Stimulated activated CD4-positive, alpha-beta T cell treated with anti-CD3 and anti-CD28 coated beads, Interleukin-4, amount 100 ng/mL, for 24 hours (primary cell): ENCODE results near the gene PACS1.
"Not testable (repeated sequence)": the region's sequence is repeated elsewhere in the genome, so short reads cannot be mapped to it uniquely, and the experiment has no call there.

Experiments
- DNase-seq: peaks from one replicate; pipeline ENCODE4 v3.0.0-alpha.2; 2020

The PACS1 gene

GRCh38 chr11:66069715-66070603, at the start of gene PACS1:
Gene PACS1, plus strand, starts transcription at chr11:66070272. Its CDS starts 215 bp downstream, at chr11:66070487.
- DNase-seq, result peak; percentile 66

DNA sequence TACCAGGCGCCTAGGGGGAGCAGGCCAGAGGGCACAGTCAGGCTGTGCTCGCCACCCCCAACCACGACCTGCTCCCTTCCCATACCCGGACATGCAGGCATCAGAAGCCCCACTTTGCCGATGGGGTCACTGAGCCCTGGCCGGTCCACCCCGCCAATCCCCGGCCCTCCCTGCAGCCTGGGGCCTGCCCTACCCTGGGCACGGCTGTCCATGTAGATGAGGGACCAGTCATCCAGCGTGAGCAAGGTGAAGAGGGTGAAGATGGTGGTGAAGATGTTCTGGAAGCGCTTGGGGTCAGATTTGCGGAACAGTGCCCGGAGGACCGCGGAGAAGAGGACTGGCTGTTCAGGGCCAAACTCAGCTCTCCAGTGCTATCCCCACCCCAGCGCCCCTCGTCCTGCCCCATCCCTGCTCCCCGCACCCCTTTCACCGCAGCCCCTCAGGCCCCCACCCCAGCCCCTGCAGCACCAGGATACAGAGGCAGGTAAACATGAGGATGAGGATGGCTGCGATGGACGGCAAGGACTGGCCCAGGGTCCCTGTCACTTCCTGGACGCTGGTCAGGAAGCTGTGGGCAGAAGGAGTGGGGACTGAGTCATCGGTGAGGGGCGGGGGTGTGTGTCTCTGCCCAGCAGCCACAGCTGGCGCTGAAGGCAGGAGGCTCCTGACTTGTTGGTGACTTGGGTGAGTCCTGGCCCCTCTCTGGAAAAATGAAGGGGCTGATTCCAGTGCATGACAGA, 49.3 kb upstream of the PACS1 start:
- no peak for DNase-seq

DNA sequence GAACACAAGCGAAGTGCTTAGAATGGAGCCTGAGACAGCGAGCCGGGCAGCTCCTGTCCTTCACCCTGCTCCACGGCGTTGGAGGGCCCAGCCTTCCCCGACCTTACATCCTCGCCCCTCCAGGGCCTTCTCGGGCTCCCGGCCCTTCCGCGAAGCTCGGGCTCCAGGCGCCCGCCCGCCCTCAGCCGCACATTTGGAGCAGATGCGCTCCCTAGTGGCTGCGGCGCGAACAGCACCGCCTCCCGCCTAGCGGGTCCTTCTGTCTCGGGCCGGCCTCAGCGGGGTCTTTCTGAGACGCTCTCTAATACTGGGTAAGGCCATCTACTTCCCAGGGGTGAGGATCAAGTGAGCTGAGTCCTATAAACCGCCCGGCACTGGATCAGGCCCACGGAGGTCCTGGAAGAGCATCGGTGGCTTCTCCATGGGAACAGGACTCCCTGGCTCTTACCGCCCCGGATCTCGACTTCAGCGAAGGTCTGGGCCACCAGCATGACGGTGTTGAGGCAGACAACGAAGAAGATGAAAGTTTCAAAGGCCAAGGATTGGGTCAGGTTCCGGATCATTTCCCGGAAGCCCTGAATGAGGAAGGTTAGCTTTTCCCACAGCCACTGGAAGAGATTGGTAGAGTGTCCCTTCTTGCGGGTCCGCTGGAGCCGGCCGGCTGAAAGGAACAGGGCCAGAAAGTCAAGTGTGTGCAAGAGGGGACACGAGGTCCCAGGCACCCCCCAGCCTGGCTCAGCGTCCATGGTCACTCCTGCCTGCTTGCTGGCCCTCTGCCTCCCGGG, 47.5 kb upstream of the PACS1 start:
- peak; percentile 81 for DNase-seq

GRCh38 chr11:66023186-66023440, 47.0 kb upstream of the PACS1 start:
- DNase-seq, result not testable (repeated sequence)

GRCh38 chr11:66026017-66026529, 44.0 kb upstream of the PACS1 start, which contains the start of gene CATSPER1:
Gene CATSPER1, minus strand, starts transcription at chr11:66026479. Its CDS starts 100 bp downstream, at chr11:66026379.
- no peak for DNase-seq

DNA sequence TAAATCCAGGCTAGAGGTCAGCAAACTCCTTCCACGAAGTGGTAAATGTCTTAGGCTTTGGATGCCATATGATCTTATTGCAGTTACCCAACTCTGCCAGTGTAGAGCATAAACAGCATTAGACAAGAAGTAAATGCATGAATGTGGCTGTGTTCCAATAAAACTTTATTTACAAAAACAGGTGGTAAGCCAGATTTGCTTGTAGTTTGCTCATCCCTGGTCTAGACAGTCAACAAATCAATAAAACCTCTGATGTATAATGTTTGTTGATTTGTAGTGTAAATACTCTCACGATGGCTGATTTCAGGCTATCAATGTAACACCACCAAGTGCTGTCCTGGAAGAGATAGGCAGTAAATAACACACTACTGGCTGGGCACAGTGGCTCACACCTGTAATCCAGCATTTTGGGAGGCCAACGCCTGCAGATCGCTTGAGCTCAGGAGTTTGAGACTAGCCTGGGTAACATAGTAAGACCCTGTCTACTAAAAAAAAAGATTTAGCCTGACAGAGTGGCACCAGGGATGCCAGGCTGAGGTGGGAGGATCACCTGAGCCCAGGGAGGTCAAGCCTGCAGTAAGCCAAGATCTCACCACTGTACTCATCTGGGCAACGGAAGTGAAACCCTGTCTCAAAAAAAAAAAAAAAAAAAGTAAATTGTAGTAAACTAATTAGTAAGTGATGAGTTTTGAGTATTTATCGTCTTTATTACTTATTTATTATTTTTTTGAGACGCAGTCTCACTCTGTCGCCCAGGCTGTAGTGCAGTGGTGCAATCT, 36.9 kb upstream of the PACS1 start:
- DNase-seq, result no peak

- no peak for DNase-seq
These were observed 34.3 kb upstream of the PACS1 start for GRCh38 chr11:66035653-66036333.

DNA sequence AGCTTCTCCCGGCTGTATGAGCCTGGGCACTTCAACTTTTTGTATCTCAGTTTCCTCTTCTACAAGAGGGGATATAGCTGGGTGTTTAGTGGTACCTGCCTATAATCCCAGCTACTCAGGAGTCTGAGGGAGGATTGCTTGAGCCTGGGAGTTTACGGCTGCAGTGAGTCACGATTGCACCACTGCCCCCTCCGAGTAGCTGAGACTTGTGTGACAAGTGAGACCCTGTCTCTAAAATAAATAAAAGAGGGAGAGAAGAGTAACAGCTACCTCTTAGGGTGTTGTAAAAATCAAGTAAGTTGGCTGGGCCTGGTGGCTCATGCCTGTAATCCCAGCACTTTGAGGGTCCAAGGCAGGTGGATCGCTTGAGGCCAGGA, 33.8 kb upstream of the PACS1 start:
- DNase-seq, result no peak

DNA sequence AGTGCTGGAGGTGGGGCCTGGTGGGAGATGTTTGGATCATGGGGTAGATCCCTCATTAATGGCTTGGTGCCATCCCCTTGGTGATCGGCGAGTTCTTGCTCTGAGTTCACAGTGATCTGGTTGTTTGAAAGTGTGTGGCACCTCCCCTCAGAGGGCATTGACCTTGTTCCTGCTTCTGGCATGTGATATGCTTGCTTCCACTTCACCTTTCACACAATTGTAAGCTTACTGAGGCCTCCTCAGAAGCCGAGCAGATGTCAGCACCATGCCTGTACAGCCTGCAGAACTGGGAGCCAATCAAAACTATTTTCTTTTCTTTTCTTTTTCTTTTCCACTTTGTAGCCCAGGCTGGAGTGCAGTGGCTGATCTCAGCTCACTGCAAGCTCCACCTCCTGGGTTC, 32.7 kb upstream of the PACS1 start:
- no peak for DNase-seq

- no peak for DNase-seq
These were observed 30.3 kb upstream of the PACS1 start for GRCh38 chr11:66039765-66040164.

DNA sequence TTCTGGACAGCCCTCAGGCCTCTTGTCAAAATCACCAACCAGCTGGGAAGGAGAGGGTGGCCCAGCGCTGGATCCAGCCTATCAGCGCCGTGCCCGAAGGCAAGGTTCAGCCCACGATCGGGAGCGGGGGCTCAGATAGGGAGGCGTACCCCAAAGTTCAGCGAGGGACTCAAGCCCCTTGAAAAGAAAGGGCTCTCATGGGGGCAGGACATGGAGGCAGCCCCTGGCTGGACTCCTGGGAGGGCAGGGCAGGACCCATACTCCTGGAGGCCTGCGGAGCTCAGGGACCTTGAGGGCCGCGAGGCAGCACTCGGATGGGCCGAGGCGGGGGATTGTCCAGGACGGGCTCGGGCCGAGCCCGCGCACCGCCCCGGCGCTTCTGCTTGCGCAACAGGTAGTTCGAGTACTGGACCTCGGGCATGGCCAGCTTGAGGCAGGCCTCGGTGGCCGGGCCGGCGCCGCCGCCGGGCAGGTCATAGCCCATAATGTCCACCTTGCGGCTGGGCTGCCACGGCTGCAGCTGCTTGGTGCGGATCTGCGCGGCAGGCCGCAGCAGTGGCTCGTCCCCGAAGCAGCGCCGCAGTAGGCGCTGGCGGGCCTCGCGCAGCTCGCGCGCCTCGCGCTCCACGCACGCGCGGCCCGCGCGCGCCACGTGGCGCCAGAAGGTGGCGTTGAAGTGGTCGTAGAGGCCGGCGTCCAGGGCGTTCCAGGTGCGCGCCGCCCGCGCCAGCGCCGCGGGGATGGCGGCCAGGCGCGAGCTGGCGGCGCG, 27.7 kb upstream of the PACS1 start:
- DNase-seq, result no peak

DNA sequence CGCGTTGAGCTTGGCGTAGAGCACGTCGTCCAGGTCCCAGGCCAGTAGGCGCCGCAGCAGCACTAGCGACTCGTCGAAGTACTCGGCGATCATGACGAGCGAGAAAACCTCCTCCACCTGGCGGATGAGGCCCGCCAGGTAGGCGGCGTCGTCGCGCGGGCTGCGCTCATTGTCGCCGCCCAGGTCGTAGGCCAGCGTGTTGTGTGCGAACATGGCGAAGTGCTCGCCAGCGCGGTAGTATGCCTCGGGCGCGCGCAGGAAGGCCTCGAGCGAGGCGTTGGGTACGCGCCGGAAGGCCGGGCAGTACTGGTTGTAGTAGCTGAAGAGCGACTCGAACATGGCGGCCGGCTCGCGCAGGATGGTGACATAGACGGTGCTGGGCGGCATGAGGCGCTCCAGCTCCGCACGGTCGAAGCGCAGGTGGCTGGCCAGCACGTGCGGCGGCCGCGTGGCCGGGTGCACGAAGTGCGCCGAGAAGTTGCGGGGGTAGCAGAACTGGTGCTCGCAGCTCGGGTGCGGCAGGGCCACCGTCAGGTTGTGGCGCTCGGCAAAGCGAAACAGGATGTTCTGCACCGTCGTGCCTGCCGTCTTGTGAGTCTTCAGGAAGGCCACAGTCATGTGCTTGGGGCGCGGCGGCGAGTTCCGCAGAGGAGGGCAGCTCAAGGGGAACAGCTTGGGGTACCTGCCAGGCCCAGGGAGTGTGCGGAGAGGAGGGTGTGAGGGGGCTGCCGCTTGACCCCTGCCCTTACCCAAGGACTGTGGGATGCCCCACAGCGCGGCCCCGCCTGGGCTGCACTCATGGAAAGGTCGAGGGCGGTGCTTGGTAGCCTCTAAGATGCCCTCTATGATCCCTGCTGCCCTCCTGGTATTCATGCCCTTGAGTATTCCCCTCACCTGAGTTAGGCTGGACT, 26.8 kb upstream of the PACS1 start:
- no peak for DNase-seq

- peak; percentile 32 for DNase-seq
These were observed 25.3 kb upstream of the PACS1 start for GRCh38 chr11:66044757-66045156.

GRCh38 chr11:66045177-66045639, 24.9 kb upstream of the PACS1 start:
- DNase-seq, result peak; percentile 88

GRCh38 chr11:66046901-66047300, 23.2 kb upstream of the PACS1 start:
- no peak for DNase-seq

- no peak for DNase-seq
These were observed 22.3 kb upstream of the PACS1 start for GRCh38 chr11:66047541-66048365.

DNA sequence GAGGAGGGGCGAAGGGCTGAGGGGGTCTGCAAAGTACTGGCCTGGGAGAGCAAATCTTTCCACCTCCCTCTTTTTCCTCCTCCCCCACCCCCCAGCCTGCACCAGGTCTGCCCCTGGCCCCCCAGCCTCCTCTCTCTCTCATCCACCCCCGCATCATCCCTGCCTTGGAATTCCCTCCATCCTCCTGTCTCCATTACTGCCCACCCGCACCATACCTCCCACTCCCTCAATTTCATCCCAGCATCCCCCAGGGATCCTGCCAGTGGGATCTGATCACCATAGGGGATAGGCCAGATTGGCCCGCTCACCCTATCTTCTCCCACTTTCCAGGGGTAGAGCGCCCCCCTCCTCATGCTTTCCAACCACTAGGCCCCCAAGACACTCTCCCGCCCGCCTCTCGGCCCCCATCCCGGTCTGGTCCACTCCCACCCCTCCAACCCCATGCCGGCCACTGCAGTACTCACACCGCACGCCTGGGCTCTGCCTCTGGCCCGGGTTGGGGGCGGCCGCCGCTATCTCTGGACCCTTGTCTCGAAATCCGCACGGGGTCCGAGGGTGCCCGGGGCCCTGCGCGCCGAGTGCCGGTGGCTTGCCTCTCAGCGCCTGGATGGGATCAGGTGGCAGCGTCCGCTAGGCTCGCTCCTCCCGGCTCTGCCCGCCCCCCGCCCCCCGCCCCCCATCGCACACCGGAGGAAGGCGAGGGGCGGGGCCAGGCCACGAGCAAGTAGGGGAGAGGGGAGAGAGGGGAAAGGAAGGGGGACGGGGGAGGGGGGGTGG, 21.3 kb upstream of the PACS1 start, which contains the start of gene GAL3ST3:
GAL3ST3 (minus strand) TSS at position 615 of the 777 bp plus-strand sequence. CDS start 3,746 bp downstream, outside the sequence.
- DNase-seq, result no peak
